H1 (cell line): ENCODE results near the gene ERFE. TPM values are rescaled to one million over a fixed set of nuclear protein-coding genes. Genes with fewer than 3 reads are reported as not detected.

Source experiments
- CTCF ChIA-PET: fragments of 300-600 bp; sonication (Branson Sonifier 250); formaldehyde crosslinking; loops from one replicate; lab custom pipeline; 2021; ENCODE audit not compliant: partially characterized antibody; lab: Charles Lee
- POLR2A ChIA-PET: fragments of 300-600 bp; sonication (Branson Sonifier 250); formaldehyde crosslinking; loops from one replicate; lab custom pipeline; 2021; ENCODE audit warnings: inconsistent platforms; ENCODE audit not compliant: partially characterized antibody; lab: Charles Lee
- DNase-seq, 2 experiments: peaks; one replicate each; pipeline versions ENCODE4 v3.0.0 to v3.0.0-alpha.2; 2010 to 2022; ENCODE audit warnings: low spot score in 2 of 2, low read depth in 1 of 2, mixed read lengths in 1 of 2
- FAIRE-seq: peaks from 2 replicates; lab custom pipeline; 2011; peaks lifted over from hg19 to GRCh38; lab: Jason Lieb, UNC
- H2AFZ ChIP-seq: 2 replicates; pipeline ENCODE4 v1.8.1; 2012; ENCODE audit warnings: low read length, inconsistent platforms
- H2AK5ac ChIP-seq: 2 replicates; pipeline ENCODE4 v1.6.1; 2013; ENCODE audit warnings: low read depth, low read length
- H2BK120ac ChIP-seq: replicated peaks from 2 replicates; pipeline ENCODE3; 2013; ENCODE audit warnings: low read depth, low read length, inconsistent platforms
- H2BK12ac ChIP-seq: 2 replicates; pipeline ENCODE4 v1.6.1; 2013; ENCODE audit warnings: low read depth, low read length
- H2BK15ac ChIP-seq: 2 replicates; pipeline ENCODE4 v1.6.1; 2013; ENCODE audit warnings: low read length
- H2BK20ac ChIP-seq: 2 replicates; pipeline ENCODE4 v1.6.1; 2013; ENCODE audit warnings: low read length
- H2BK5ac ChIP-seq: 2 replicates; pipeline ENCODE4 v1.6.1; 2013; ENCODE audit warnings: low read depth, low read length
- H3K14ac ChIP-seq: 2 replicates; pipeline ENCODE4 v1.6.1; 2013; ENCODE audit warnings: inconsistent platforms; ENCODE audit not compliant: insufficient read length
- H3K18ac ChIP-seq: 2 replicates; pipeline ENCODE4 v1.6.1; 2013; ENCODE audit warnings: low read length; ENCODE audit errors: extremely low read depth
- H3K23ac ChIP-seq: 2 replicates; pipeline ENCODE4 v1.6.1; 2013; ENCODE audit warnings: inconsistent platforms; ENCODE audit not compliant: insufficient read length
- H3K23me2 ChIP-seq: 2 replicates; pipeline ENCODE4 v1.6.1; 2013; ENCODE audit warnings: low read depth, low read length
- H3K27ac ChIP-seq: 2 replicates; pipeline ENCODE4 v1.6.1; 2011; ENCODE audit warnings: low read depth, low read length, inconsistent platforms
- H3K27me3 ChIP-seq, 4 experiments: replicated peaks in 1 of 4; 1 replicate in 1 of 4; 2 replicates in 3 of 4; pipeline versions ENCODE4 v1.6.1 to v1.8.1; 2011 to 2013; ENCODE audit warnings: low read length in 3 of 4, mild to moderate bottlenecking in 3 of 4, inconsistent platforms in 2 of 4, mixed read lengths in 2 of 4, moderate library complexity in 1 of 4; ENCODE audit not compliant: control insufficient read depth in 3 of 4, insufficient read depth in 3 of 4; ENCODE audit errors: extremely low read depth in 1 of 4
- H3K36me3 ChIP-seq, 4 experiments: 2 replicates each; pipeline versions ENCODE4 v1.6.1 to v1.8.1; 2011 to 2013; ENCODE audit warnings: mild to moderate bottlenecking in 4 of 4, low read length in 3 of 4, moderate library complexity in 2 of 4, control low read depth in 1 of 4, inconsistent platforms in 1 of 4; ENCODE audit not compliant: insufficient read depth in 4 of 4, control insufficient read depth in 2 of 4
- H3K4ac ChIP-seq: replicated peaks from 2 replicates; pipeline ENCODE3; 2013; ENCODE audit warnings: low read length, low read depth, mixed read lengths, inconsistent platforms; ENCODE audit not compliant: insufficient read length
- H3K4me1 ChIP-seq, 4 experiments: replicated peaks in 1 of 4; 1 replicate in 1 of 4; 2 replicates in 3 of 4; pipeline versions ENCODE4 v1.6.1 to v1.8.1; 2011 to 2013; ENCODE audit warnings: low read length in 3 of 4, inconsistent platforms in 2 of 4, mixed read lengths in 1 of 4; ENCODE audit not compliant: insufficient read depth in 4 of 4, control insufficient read depth in 3 of 4
- H3K4me2 ChIP-seq, 2 experiments: 2 replicates each; pipeline versions ENCODE4 v1.6.1 to v1.8.1; 2011 to 2013; ENCODE audit warnings: low read depth in 2 of 2, low read length in 2 of 2, control low read depth in 1 of 2, inconsistent platforms in 1 of 2, mild to moderate bottlenecking in 1 of 2; ENCODE audit not compliant: insufficient read depth in 1 of 2
- H3K4me3 ChIP-seq, 4 experiments: fragments of 200-600, 300-600 bp in 1 of 4; sonication (generic), shearing (Covaris generic), sonication (Bioruptor Twin) in 1 of 4; 2 replicates each; pipeline versions ENCODE4 v1.5.1 to v1.8.1; 2011 to 2016; ENCODE audit warnings: low read length in 4 of 4, low read depth in 3 of 4, control low read depth in 2 of 4, inconsistent platforms in 2 of 4, mild to moderate bottlenecking in 2 of 4, mixed read lengths in 1 of 4, moderate library complexity in 1 of 4; ENCODE audit not compliant: insufficient read depth in 2 of 4; ENCODE audit errors: extremely low read depth in 1 of 4
- H3K56ac ChIP-seq: replicated peaks from 2 replicates; pipeline ENCODE3; 2013; ENCODE audit warnings: low read depth, mild to moderate bottlenecking, mixed read lengths, low read length, inconsistent platforms; ENCODE audit not compliant: insufficient read length
- H3K79me1 ChIP-seq: 2 replicates; pipeline ENCODE4 v1.6.1; 2013; ENCODE audit warnings: low read depth, low read length, control low read depth
- H3K79me2 ChIP-seq, 2 experiments: 2 replicates each; pipeline versions ENCODE4 v1.6.1 to v1.8.1; 2012 to 2013; ENCODE audit warnings: low read length in 2 of 2, mild to moderate bottlenecking in 2 of 2, inconsistent platforms in 1 of 2; ENCODE audit not compliant: insufficient read depth in 2 of 2, control insufficient read depth in 1 of 2
- H3K9ac ChIP-seq, 4 experiments: replicated peaks in 1 of 4; 1 replicate in 1 of 4; 2 replicates in 3 of 4; pipeline versions ENCODE4 v1.6.1 to v1.8.1; 2011 to 2013; ENCODE audit warnings: low read depth in 3 of 4, low read length in 3 of 4, control low read depth in 2 of 4, mild to moderate bottlenecking in 2 of 4, moderate library complexity in 2 of 4, inconsistent platforms in 1 of 4; ENCODE audit errors: extremely low read depth in 1 of 4
- H3K9me3 ChIP-seq, 2 experiments: 2 replicates each; pipeline versions ENCODE4 v1.6.1 to v1.8.1; 2012 to 2013; ENCODE audit warnings: mild to moderate bottlenecking in 2 of 2, moderate library complexity in 2 of 2, control low read depth in 1 of 2, inconsistent platforms in 1 of 2, low read depth in 1 of 2, low read length in 1 of 2, mixed read lengths in 1 of 2; ENCODE audit not compliant: insufficient read depth in 2 of 2
- H4K20me1 ChIP-seq, 2 experiments: replicated peaks in 1 of 2; 2 replicates each; pipeline versions ENCODE3 to v1.8.1; 2011 to 2013; ENCODE audit warnings: inconsistent platforms in 2 of 2, low read length in 2 of 2, mild to moderate bottlenecking in 1 of 2; ENCODE audit not compliant: insufficient read depth in 2 of 2, control insufficient read depth in 1 of 2
- H4K5ac ChIP-seq: 2 replicates; pipeline ENCODE4 v1.6.1; 2013; ENCODE audit warnings: low read length, low read depth, mixed read lengths, inconsistent platforms; ENCODE audit not compliant: insufficient read length
- H4K8ac ChIP-seq: 2 replicates; pipeline ENCODE4 v1.8.0; 2013; ENCODE audit warnings: mild to moderate bottlenecking, moderate library complexity, low read length, inconsistent platforms; ENCODE audit not compliant: insufficient read depth; ENCODE audit errors: extremely low read depth
- H4K91ac ChIP-seq: replicated peaks from 2 replicates; pipeline ENCODE3; 2013; ENCODE audit warnings: low read length, mixed read lengths, inconsistent platforms; ENCODE audit not compliant: insufficient read length
- BRCA1 ChIP-seq: IDR thresholded peaks from 2 replicates; pipeline ENCODE4 v1.6.1; 2012; ENCODE audit warnings: low read depth, low read length, improper control_type of control experiment
- JUN ChIP-seq: IDR thresholded peaks from 2 replicates; pipeline ENCODE4 v1.6.1; 2011; ENCODE audit warnings: low read depth, mild to moderate bottlenecking, improper control_type of control experiment, low read length
- JUND ChIP-seq: IDR thresholded peaks from 2 replicates; pipeline ENCODE4 v1.6.1; 2011; ENCODE audit warnings: mild to moderate bottlenecking, improper control_type of control experiment, low read length
- NANOG ChIP-seq: IDR thresholded peaks from 2 replicates; pipeline ENCODE4 v1.6.1; 2011; ENCODE audit warnings: low read length, low read depth, mild to moderate bottlenecking, inconsistent platforms; ENCODE audit not compliant: insufficient read depth, poor library complexity, severe bottlenecking
- POLR2A ChIP-seq, 2 experiments: IDR thresholded peaks; 1 replicate in 1 of 2; 2 replicates in 1 of 2; pipeline ENCODE4 v1.6.1; 2011; ENCODE audit warnings: low read depth in 2 of 2, low read length in 2 of 2, mild to moderate bottlenecking in 2 of 2; ENCODE audit errors: control extremely low read depth in 1 of 2
- RXRA ChIP-seq: IDR thresholded peaks from 2 replicates; pipeline ENCODE4 v1.6.1; 2011; ENCODE audit warnings: low read depth, mild to moderate bottlenecking, low read length, moderate library complexity; ENCODE audit not compliant: insufficient read depth
- SIRT6 ChIP-seq: IDR thresholded peaks from one replicate; pipeline ENCODE4 v1.7.1; 2012; ENCODE audit warnings: low read length, inconsistent platforms
- SIX5 ChIP-seq: IDR thresholded peaks from 2 replicates; pipeline ENCODE4 v1.6.1; 2011; ENCODE audit warnings: mild to moderate bottlenecking, low read depth, low read length
- SRF ChIP-seq: IDR thresholded peaks from 2 replicates; pipeline ENCODE4 v1.6.1; 2011; ENCODE audit warnings: mild to moderate bottlenecking, low read depth, low read length, moderate library complexity
- YY1 ChIP-seq: IDR thresholded peaks from 2 replicates; pipeline ENCODE4 v1.6.1; 2011; ENCODE audit warnings: low read depth, mild to moderate bottlenecking, low read length
- WGBS, 2 experiments: shearing (Covaris generic) in 1 of 2; methylation state at CpG; one replicate each; pipeline versions ENCODE4 v1.1.6 to v1.1.7; 2013 to 2015; ENCODE audit warnings: low lambda C conversion rate in 2 of 2, mixed read lengths in 2 of 2, inconsistent platforms in 1 of 2, low coverage in 1 of 2, missing lambda C conversion rate in 1 of 2; ENCODE audit not compliant: insufficient replicate concordance in 2 of 2, insufficient coverage in 1 of 2, insufficient read length in 1 of 2; ENCODE audit errors: extremely low coverage in 1 of 2, missing lambda C conversion rate in 1 of 2; 5-methylcytosine and 5-hydroxymethylcytosine counted together
- polyA plus RNA-seq, 7 experiments: library from polyadenylated mRNA; depleted of rRNA in 3 of 7; stranded (reverse) in 5 of 7; unstranded in 2 of 7; fragments of >200 nt in 5 of 7; fragments of 200-250 nt in 2 of 7; gene quantifications; 1 replicate in 5 of 7; 2 replicates in 1 of 7; 4 replicates in 1 of 7; pipeline versions ENCODE4 v1.2.1 to v1.2.3, GENCODE V29; 2011 to 2013; ENCODE audit warnings: missing spikeins in 2 of 7, mixed read lengths in 2 of 7
- total RNA-seq: library from RNA; stranded (reverse); fragmentation: NEBNext Ultra II Directional; extraction: Animal tissue kit (Norgen Biotek cat#: 25700); gene quantifications from 2 replicates; pipeline ENCODE4 v1.2.1, GENCODE V29; 2021

ERFE gene
- total and polyA plus RNA-seq, 2 of the 8 experiments (the other 6 are each of a cell fraction or from before 2014, with no cell fraction given): 2.5 to 3.6 TPM

- Histone ChIP-seq H3K9ac (no peak overlapping the region), H3K4me2 (no peak overlapping the region), H3K14ac (no peak overlapping the region), H2BK12ac (no peak overlapping the region), H3K4me1 (no peaks in the 10 kb centered on the region), H2BK120ac (no peak overlapping the region), H2BK15ac (no peak overlapping the region), H3K27me3 (no peaks in the 10 kb centered on the region), H3K23me2 (no peaks in the 10 kb centered on the region), H3K79me2 (no peaks in the 10 kb centered on the region), H3K56ac (no peak overlapping the region), H3K79me1 (no peaks in the 10 kb centered on the region), H3K36me3 (no peaks in the 10 kb centered on the region; a peak in 1 of 8 replicates), H2AFZ (no peak overlapping the region), H3K27ac (no peak overlapping the region), H3K4me3 (no peak overlapping the region), H4K5ac (no peak overlapping the region), H4K20me1 (no peaks in the 10 kb centered on the region), H3K9me3 (no peaks in the 10 kb centered on the region), H3K4ac (no peak overlapping the region), H2AK5ac (no peak overlapping the region), H4K91ac (no peak overlapping the region), H2BK5ac (no peak overlapping the region), H2BK20ac (no peak overlapping the region), H3K23ac (no peak overlapping the region), H4K8ac (no peak overlapping the region), H3K18ac (no peak overlapping the region)
- ChIA-PET POLR2A (interaction anchor here (1.1 kb wide), 1 partner anchor 46 kb away, joined by 3 read pairs; the partner anchor contains the start of gene ESPNL), CTCF (interaction anchor here (1.0 kb wide), 1 partner anchor 9 kb away, joined by 3 read pairs; no protein-coding TSS in a partner anchor)
- no peak for FAIRE-seq
- WGBS, 2 experiments: 85% methylated on average over 12 of the region's 12 CpGs; no CpG with 5 or more reads in 1 of the 2 experiments
- no peak for DNase-seq
- TF ChIP-seq RXRA (no peak), SIX5 (no peak), JUN (no peak), SRF (no peak), YY1 (no peak), POLR2A (IDR thresholded peaks at IDR 0.05; ENCODE audit: control extremely low read depth in 1 of 2, low read depth in 2 of 2, low read length in 2 of 2) (no peak), JUND (no peak), NANOG (no peak), BRCA1 (no peak), SIRT6 (no peak)
Measured at GRCh38 chr2:238145851-238146250, 12.9 kb upstream of the ERFE start.
